ENCODE measurements around the gene CLHC1.
"Not testable (repeated sequence)": the region's sequence is repeated elsewhere in the genome, so short reads cannot be mapped to it uniquely, and the experiment has no call there.

The CLHC1 gene

DNA sequence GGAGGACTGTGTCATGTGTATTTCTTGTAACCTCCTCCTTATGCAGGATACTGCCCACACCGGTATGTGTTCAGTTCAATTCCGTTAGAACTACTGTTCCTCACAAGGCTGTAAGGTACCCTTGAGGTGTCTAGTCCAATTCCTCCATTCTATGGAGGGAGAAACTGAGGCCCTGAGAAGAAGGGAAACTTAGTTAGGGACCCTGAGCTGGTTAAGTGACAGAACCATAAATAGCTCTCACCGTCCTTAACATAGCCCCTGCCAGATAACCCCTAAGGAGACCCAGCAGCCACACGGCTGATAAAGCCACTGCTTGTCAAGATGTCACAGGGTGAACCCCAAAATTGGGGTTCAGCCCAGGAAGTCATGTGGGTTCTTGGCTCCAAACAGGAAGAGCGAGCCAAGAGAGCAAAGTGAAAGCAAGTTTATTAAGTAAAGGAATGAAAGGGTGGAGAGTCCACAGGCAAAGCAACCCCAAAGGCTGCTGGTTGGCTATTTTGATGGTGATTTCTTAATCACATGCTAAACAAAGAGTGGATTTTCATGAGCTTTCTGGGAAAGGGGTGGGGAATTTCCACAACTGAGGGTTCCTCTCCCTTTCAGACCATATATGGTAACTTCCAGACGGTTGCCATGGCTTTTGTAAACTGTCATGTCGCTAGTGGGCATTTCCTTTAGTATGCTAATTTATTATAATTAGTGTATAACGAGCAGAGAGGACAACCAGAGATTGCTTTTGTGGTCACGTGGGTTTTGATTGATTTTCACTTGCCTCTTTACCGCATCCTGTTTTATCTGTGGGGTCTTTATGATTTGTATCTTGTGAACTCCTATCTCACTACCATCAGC is 98.4 kb downstream of the CLHC1 start:
- peak; percentile 58 to 83 for DNase-seq

DNA sequence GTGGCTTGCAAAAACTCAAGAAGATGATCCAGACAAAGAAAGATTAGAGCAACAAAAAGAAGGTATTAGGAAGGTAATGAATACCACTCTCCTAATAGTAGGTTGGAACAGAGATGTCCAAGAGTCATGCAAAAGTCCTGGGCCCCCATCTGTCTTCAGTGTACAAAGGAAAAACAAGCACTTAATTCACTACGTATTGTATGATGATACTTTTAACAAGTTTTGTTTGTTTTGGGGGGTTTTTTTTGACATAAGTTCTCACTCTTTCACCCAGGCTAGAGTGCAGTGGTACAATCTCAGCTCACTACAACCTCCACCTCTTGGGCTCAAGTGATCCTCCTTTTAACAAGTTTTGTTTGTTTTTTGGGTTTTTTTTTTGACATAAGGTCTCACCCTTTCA is 101.2 kb downstream of the CLHC1 start:
- DNase-seq = no peak

DNA sequence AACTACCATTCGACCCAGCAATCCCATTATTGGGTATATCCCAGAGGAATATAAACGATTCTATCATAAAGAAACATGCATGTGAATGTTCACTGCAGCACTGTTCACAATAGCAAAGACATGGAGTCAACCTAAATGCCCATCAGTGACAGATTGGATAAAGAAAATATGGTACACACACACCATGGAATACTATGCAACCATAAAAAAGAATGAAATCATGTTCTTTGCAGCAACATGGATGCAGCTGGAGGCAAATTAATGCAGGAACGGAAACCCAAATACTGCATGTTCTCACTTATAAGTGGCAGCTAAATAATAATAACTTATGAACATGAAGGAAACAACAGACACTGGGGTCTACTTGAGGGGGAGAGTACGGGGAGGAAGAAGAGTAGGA is 105.5 kb downstream of the CLHC1 start:
- DNase-seq = not testable (repeated sequence)

Measured in hippocampal formation (tissue), 2 donors.